Smooth muscle cell (in vitro differentiated cells): Measurements from ENCODE around the gene ERGIC3. TPM values are rescaled to one million over a fixed set of nuclear protein-coding genes. Genes with fewer than 3 reads are reported as not detected.

ENCODE experiments used
- DNase-seq: peaks from one replicate; lab custom pipeline; 2025; ENCODE audit not compliant: unreplicated experiment; lab: John Stamatoyannopoulos, UW
- H2AFZ ChIP-seq: fragments of 200-600 bp; sonication (generic); 2 replicates; pipeline ENCODE4 v1.6.0; 2016; ENCODE audit warnings: antibody characterized with exemption, low read depth, mild to moderate bottlenecking
- H3F3A ChIP-seq: fragments of 200-600 bp; sonication (generic); 2 replicates; pipeline ENCODE4 v1.6.0; 2017; ENCODE audit warnings: antibody characterized with exemption, low read depth
- H3K27ac ChIP-seq: fragments of 200-600 bp; sonication (generic); 2 replicates; pipeline ENCODE4 v1.5.1; 2016; ENCODE audit warnings: low read depth, mild to moderate bottlenecking
- H3K27me3 ChIP-seq: fragments of 200-600 bp; sonication (generic); 2 replicates; pipeline ENCODE4 v1.6.1; 2016; ENCODE audit warnings: low read depth, mild to moderate bottlenecking
- H3K36me3 ChIP-seq: fragments of 200-600 bp; sonication (generic); 2 replicates; pipeline ENCODE4 v1.5.1; 2016; ENCODE audit warnings: low read depth
- H3K4me1 ChIP-seq: fragments of 200-600 bp; sonication (generic); 2 replicates; pipeline ENCODE4 v1.5.1; 2016; ENCODE audit warnings: low read depth
- H3K4me2 ChIP-seq: fragments of 200-600 bp; sonication (generic); 2 replicates; pipeline ENCODE4 v1.6.0; 2016; ENCODE audit warnings: mild to moderate bottlenecking
- H3K4me3 ChIP-seq: fragments of 200-600 bp; sonication (generic); 2 replicates; pipeline ENCODE4 v1.5.1; 2016; ENCODE audit warnings: mild to moderate bottlenecking
- H3K79me2 ChIP-seq: fragments of 200-600 bp; sonication (generic); 2 replicates; pipeline ENCODE4 v1.6.0; 2016; ENCODE audit warnings: low read depth, mild to moderate bottlenecking
- H3K9ac ChIP-seq: fragments of 200-600 bp; sonication (generic); 2 replicates; pipeline ENCODE4 v1.6.0; 2016; ENCODE audit warnings: low read depth
- H3K9me3 ChIP-seq: fragments of 200-600 bp; sonication (generic); replicated peaks from 2 replicates; pipeline ENCODE4 v1.5.1; 2016; ENCODE audit warnings: low read depth
- H4K20me1 ChIP-seq: fragments of 200-600 bp; sonication (generic); 2 replicates; pipeline ENCODE4 v1.6.0; 2016; ENCODE audit warnings: low read depth
- CTCF ChIP-seq: fragments of 200-600 bp; sonication (generic); IDR thresholded peaks from 2 replicates; pipeline ENCODE4 v1.5.1; 2017; ENCODE audit warnings: borderline replicate concordance, mild to moderate bottlenecking, antibody characterized with exemption; ENCODE audit not compliant: insufficient read depth, poor library complexity, severe bottlenecking
- WGBS: methylation state at CpG from one replicate; pipeline ENCODE4 v1.1.7; 2016; ENCODE audit warnings: low lambda C conversion rate; 5-methylcytosine and 5-hydroxymethylcytosine counted together
- polyA plus RNA-seq: library from polyadenylated mRNA; unstranded; fragments of >200 nt; fragmentation: Nextera tagmentation; extraction: Ambion mirVana; gene quantifications from 2 replicates; pipeline ENCODE4 v1.2.1, GENCODE V29; 2016
- total RNA-seq: library from RNA; depleted of rRNA; stranded (reverse); fragments of >200 nt; gene quantifications from 2 replicates; pipeline ENCODE4 v1.2.3, GENCODE V29; 2014

Gene ERGIC3
- total and polyA plus RNA-seq, 2 experiments from 2014 or later = 245 to 252 TPM

GRCh38 chr20:35600993-35601973, 59.4 kb downstream of the ERGIC3 start:
- no peak overlapping the region for H3K27ac ChIP-seq
- DNase-seq = no peak
- H3K27me3 ChIP-seq = peaks cover 51% of the 10 kb centered on the region
- peak overlapping the region; percentile 97 for H3K4me2 ChIP-seq
- peak; percentile 22 for TF ChIP-seq CTCF
- H3K9ac ChIP-seq = no peak overlapping the region
- H3K79me2 ChIP-seq = no peaks in the 10 kb centered on the region
- peak overlapping the region; percentile 49 for H2AFZ ChIP-seq
- H3F3A ChIP-seq = no peaks in the 10 kb centered on the region
- WGBS = 2% methylated on average over 81 of the region's 103 CpGs
- H3K9me3 ChIP-seq = no peaks in the 10 kb centered on the region
- peak overlapping the region; percentile 52 for H3K4me3 ChIP-seq
- no peaks in the 10 kb centered on the region for H3K36me3 ChIP-seq
- H3K4me1 ChIP-seq = peaks cover 8% of the 10 kb centered on the region
- no peaks in the 10 kb centered on the region for H4K20me1 ChIP-seq

DNA sequence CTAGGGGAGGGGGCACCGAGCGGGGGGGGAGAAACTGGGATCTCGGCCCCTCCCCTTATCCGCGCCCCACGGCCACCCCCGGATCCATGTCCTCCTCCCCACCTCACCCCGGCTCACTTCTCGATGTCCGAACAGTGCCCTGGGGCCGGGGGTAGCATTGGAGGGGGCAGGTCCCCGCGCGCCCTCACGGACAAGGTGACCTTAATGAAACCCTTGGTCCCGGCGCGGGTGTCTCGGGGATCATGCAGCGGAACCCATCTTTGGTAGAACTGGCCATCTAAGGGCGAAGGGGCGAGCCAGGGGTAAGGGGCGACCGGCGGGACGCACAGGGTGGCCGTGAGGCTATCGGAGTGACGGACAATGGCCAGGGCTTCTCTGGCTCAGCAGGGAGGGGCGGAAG, 60.1 kb downstream of the ERGIC3 start:
- Histone ChIP-seq H4K20me1 (no peaks in the 10 kb centered on the region), H3K27ac (no peak overlapping the region), H2AFZ (no peak overlapping the region), H3K4me2 (peak overlapping the region; percentile 97), H3K9ac (no peak overlapping the region), H3F3A (no peaks in the 10 kb centered on the region), H3K27me3 (peaks cover 51% of the 10 kb centered on the region), H3K36me3 (no peaks in the 10 kb centered on the region), H3K4me3 (peak overlapping the region; percentile 52), H3K4me1 (peaks cover 8% of the 10 kb centered on the region), H3K79me2 (no peaks in the 10 kb centered on the region), H3K9me3 (no peaks in the 10 kb centered on the region)
- no peak for TF ChIP-seq CTCF
- 64% methylated on average over 24 of the region's 30 CpGs for WGBS
- no peak for DNase-seq

DNA sequence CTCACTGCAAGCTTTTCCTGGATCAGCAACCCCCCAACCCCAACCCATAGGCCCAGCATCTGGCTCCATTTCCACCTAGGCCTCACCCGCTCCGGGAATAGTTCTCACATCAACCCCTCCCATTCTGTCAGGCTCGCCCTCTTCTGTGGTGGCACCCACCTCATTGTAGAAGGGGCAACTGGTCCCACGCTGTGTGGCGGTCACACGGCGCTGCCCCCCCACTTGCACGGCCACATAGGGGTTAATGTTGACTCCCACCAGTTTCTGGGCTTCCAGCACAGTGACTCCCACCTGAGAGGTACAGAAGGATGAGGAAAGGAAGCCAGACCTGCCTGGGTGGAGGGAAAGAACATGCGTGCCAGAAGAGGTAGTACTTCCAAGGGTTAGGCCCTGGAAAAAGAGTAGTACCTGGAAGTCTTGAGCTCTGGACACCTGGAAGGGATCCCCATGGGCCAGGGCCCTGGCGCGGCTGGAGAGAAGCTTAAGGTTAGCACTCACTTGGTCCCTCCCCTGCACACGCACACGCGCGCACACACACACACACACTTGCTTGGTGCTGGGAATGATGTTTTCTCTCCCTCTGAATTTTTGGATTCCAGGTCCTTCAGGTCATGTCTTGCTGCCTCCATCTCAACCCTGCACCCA, 61.1 kb downstream of the ERGIC3 start:
- Histone ChIP-seq H4K20me1 (no peaks in the 10 kb centered on the region), H3K79me2 (no peaks in the 10 kb centered on the region), H3F3A (no peaks in the 10 kb centered on the region), H3K27ac (no peak overlapping the region), H3K36me3 (no peaks in the 10 kb centered on the region), H2AFZ (no peak overlapping the region), H3K27me3 (peaks cover 51% of the 10 kb centered on the region), H3K4me1 (peaks cover 8% of the 10 kb centered on the region), H3K9ac (no peak overlapping the region), H3K9me3 (no peaks in the 10 kb centered on the region), H3K4me2 (no peak overlapping the region), H3K4me3 (no peak overlapping the region)
- no peak for DNase-seq
- 92% methylated on average over 15 of the region's 15 CpGs for WGBS
- TF ChIP-seq CTCF = no peak
